Colonic mucosa (tissue), 4 donors: Measurements from ENCODE around the gene PCDHGA8. TPM values are rescaled to one million over a fixed set of nuclear protein-coding genes. Genes with fewer than 3 reads are reported as not detected.
A peak's percentile ranks its signal among the peaks of the same experiment; 100 is the strongest.
"Not testable (repeated sequence)": the region's sequence is repeated elsewhere in the genome, so short reads cannot be mapped to it uniquely, and the experiment has no call there.

Experiments used
- DNase-seq: peaks from one replicate; pipeline ENCODE4 v3.0.0-alpha.2; 2020
- H3K27ac ChIP-seq: fragments of 200-600 bp; one replicate; pipeline ENCODE4 v1.8.0; 2021
- H3K27me3 ChIP-seq: fragments of 200-600 bp; one replicate; pipeline ENCODE4 v1.8.0; 2021
- H3K36me3 ChIP-seq: fragments of 200-600 bp; one replicate; pipeline ENCODE4 v1.8.0; 2021
- H3K4me1 ChIP-seq: fragments of 200-600 bp; one replicate; pipeline ENCODE4 v1.8.0; 2021; ENCODE audit warnings: mild to moderate bottlenecking
- H3K4me3 ChIP-seq: fragments of 200-600 bp; one replicate; pipeline ENCODE4 v1.8.0; 2021
- H3K9ac ChIP-seq, 2 donors: one replicate each; pipeline ENCODE4 v1.7.0; 2013; ENCODE audit warnings: control low read depth in 2 of 2, low read depth in 2 of 2, low read length in 2 of 2
- H3K9me3 ChIP-seq: fragments of 200-600 bp; one replicate; pipeline ENCODE4 v1.8.0; 2021
- CTCF ChIP-seq: fragments of 200-600 bp; IDR thresholded peaks from one replicate; pipeline ENCODE4 v1.8.0; 2022; ENCODE audit warnings: antibody characterized with exemption, mild to moderate bottlenecking
- intact Hi-C: fragments of 100-400 bp; cut with DNase I; formaldehyde crosslinking; loops from one replicate; pipeline ENCODE4 v1.14.1; 2022
- total RNA-seq, 2 donors: library from RNA; stranded (reverse); fragmentation: NEBNext Ultra II Directional in 1 of 2; extraction: Animal tissue kit (Norgen Biotek cat#: 25700) in 1 of 2; gene quantifications; one replicate each; pipeline ENCODE4 v1.2.1, GENCODE V29; 2021
- donor health status: healthy.
- donor health status: DM: no; HTN: no; CAD: no.
- donor health status: DM: no; HTN: no; CAD: no.

PCDHGA8 gene
- total RNA-seq, 2 donors from 2014 or later: 0.17 to 0.48 TPM

GRCh38 chr5:141398608-141399007, 6.2 kb downstream of the PCDHGA8 start:
- Histone ChIP-seq H3K9ac (no peak overlapping the region), H3K9me3 (no peaks in the 10 kb centered on the region), H3K4me1 (no peaks in the 10 kb centered on the region), H3K27ac (no peak overlapping the region), H3K36me3 (no peaks in the 10 kb centered on the region), H3K4me3 (no peak overlapping the region), H3K27me3 (no peaks in the 10 kb centered on the region)
- no peak for DNase-seq
- no peak for TF ChIP-seq CTCF
- intact Hi-C loops: no loop called here

- Histone ChIP-seq H3K27me3 (no peaks in the 10 kb centered on the region), H3K9me3 (no peaks in the 10 kb centered on the region), H3K36me3 (no peaks in the 10 kb centered on the region), H3K4me1 (no peaks in the 10 kb centered on the region), H3K9ac (no peak overlapping the region), H3K27ac (no peak overlapping the region), H3K4me3 (no peak overlapping the region)
- intact Hi-C loops: no loop called here
- no peak for TF ChIP-seq CTCF
- DNase-seq: no peak
Measured at GRCh38 chr5:141399555-141400258, 7.3 kb downstream of the PCDHGA8 start.

- intact Hi-C loops: no loop called here
- no peaks in the 10 kb centered on the region for H3K9me3 ChIP-seq
- no peak within 1 kb of the TSS for H3K27ac ChIP-seq
- H3K4me3 ChIP-seq: no peak within 1 kb of the TSS
- H3K36me3 ChIP-seq: no peaks in the 10 kb centered on the region
- H3K4me1 ChIP-seq: no peaks in the 10 kb centered on the region
- no peaks in the 10 kb centered on the region for H3K27me3 ChIP-seq
- TF ChIP-seq CTCF: no peak
- DNase-seq: no peak
- H3K9ac ChIP-seq: no peak within 1 kb of the TSS
Measured at GRCh38 chr5:141402553-141403243, 10.3 kb downstream of the PCDHGA8 start, which contains the start of gene PCDHGA9. Gene PCDHGA9 (plus strand): TSS chr5:141402778. CDS start chr5:141402953, 175 bp downstream.

GRCh38 chr5:141403387-141403786, 11.0 kb downstream of the PCDHGA8 start:
- Histone ChIP-seq H3K4me1 (no peaks in the 10 kb centered on the region), H3K36me3 (no peaks in the 10 kb centered on the region), H3K27me3 (no peaks in the 10 kb centered on the region), H3K9me3 (no peaks in the 10 kb centered on the region), H3K9ac (no peak overlapping the region), H3K4me3 (no peak overlapping the region), H3K27ac (no peak overlapping the region)
- no peak for DNase-seq
- TF ChIP-seq CTCF: no peak
- intact Hi-C loops: no loop called here

GRCh38 chr5:141407790-141408505, 15.5 kb downstream of the PCDHGA8 start, which contains the start of gene PCDHGB6:
Gene PCDHGB6 (plus strand): TSS chr5:141408021. CDS start chr5:141408203, 182 bp downstream.
- H3K27me3 ChIP-seq, H3K4me3 ChIP-seq, H3K36me3 ChIP-seq, H3K9me3 ChIP-seq, intact Hi-C loops, H3K4me1 ChIP-seq, H3K9ac ChIP-seq, H3K27ac ChIP-seq: not testable (repeated sequence)
- DNase-seq: peak; percentile 38
